IPS DF 19.7 (cell line): Measurements from ENCODE around the gene UBXN11.
"Not testable (repeated sequence)": the region's sequence is repeated elsewhere in the genome, so short reads cannot be mapped to it uniquely, and the experiment has no call there.

Source experiments
- DNase-seq: peaks from one replicate; pipeline ENCODE4 v3.0.0-alpha.2; 2013; ENCODE audit warnings: low read depth, low spot score

The UBXN11 gene

DNA sequence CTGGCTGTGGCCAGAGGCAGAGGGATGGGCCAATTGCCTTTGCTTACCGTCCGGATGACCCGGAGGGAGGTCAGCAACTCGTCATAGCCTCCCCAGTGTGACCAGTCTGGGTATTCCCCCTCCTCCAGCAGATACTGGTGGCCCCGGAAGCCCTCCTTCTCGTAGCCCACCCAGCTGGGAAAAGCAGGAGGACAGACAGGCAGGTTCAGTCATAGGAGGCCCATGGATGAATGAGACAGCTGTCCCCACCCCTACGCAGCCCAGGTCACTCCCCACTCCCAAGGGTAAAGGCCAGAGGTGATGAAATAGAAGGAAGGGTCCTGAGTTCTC lies 30.7 kb upstream of the UBXN11 start:
- no peak for DNase-seq

DNA sequence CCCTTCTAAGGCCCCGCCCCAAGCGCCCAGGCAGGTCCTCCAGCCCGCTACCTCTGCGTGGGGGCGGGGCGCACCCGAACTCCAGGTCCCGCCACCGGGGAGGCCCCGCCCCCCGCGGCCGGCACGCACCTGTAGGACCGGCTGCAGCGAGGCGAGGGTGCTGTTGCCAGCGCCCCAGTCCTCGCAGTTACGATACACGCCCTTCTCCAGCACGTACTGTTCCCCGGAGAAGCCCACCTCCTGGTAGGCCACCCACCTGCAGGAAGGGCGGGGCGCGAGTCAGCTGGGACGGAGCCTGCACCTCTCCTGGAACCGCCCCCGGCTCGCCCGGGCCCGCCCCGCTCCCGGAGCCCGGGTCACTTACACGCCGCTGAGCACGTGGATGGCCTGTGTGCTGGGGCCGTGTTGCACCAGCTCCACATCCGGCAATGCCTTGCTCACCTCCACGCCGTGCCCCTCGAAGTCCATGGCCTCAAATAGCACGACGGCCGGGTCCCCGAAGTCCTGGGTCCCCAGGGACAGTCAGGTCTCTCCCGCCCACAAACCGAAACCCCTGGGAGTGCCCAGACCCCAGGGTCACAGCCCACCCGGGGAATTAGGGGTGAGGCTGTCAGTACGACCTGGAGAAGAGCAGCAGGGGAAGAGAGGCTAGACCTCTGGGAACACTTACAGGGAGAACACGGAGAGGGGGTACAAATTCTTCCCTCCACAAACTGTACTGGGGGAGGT lies 30.2 kb upstream of the UBXN11 start:
- no peak for DNase-seq

DNA sequence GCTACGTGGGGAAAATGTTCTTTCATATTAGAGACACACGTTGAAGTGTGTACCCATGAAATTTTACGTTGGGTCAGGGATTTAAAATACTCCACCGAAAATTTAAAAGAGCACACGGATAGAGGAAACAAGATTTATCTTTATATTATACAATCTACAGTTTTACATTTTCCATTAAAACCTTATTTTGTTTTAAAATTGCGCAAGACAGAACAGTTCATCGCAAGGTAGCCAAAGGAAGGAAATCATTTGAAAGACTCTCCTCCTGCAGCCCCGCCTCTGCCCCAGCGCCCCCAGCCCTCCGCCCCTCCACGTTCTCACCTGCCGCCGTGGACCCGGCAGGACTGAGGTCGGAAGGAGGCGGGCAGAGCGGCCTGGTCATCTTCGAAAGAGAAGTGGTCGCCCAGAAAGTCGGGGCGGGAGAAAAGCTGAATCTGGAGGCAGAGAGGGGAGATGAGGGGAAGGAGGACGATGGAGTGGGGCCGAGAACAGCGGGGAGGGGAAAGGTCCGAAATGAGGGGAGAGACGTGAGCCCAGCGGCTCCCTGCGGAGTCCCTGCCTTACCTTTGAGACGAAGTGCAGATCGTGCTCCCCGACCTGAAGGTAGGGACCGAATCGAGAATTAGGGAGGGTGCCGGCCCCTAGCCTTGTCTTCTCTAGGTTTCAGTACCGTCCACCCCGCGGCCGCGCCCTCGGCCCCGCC lies 29.5 kb upstream of the UBXN11 start:
- no peak for DNase-seq

DNA sequence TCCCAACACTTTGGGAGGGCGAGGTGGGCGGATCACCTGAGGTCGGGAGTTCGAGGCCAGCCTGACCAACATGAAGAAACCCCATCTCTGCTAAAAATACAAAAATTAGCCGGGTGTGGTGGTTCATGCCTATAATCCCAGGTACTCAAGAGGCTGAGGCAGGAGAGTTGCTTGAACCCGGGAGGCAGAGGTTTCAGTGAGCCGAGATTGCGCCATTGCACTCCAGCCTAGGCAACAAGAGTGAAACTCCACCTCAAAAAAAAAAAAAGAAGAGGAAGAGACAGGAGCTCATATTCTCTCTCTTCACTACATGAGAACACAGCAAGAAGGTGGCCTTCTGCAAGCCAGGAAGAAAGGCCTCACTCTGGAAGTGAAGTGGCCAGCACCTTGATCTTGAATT lies 26.9 kb upstream of the UBXN11 start:
- DNase-seq, result not testable (repeated sequence)

DNA sequence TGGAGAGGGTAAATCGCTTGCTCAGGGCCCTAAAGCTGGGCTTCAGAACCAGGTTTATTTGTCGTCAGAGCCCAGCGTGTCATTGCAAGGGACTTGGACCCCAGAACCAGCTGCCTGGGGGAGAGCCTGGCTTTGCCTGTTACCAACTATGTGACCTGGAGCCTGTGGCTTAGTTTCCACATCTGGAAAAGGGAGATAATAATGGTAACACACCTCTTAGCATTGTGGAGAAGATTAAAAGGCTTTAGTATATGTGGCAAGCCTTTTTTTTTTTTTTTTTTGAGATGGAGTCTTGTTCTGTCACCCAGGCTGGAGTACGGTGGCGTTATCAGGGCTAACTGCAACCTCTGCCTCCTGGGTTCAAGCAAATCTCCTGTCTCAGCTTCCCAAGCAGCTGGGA lies 23.8 kb upstream of the UBXN11 start:
- DNase-seq, result no peak

DNA sequence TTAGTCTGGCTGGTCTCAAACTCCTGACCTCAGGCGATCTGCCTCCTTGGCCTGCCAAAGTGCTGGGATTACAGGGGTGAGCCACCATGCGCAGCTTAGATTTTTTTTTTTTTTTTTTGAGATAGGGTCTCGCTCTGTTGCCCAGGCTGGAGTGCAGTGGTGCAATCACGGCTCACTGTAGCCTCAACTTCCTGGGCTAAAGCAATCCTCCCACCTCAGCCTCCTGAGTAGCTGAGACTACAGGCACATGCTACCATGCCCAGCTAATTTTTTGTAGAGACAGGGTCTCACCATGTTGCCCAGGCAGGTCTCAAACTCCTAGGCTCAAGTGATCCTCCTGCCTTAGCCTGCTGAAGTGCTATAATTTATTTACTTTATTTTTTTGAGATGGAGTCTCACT lies 22.9 kb upstream of the UBXN11 start:
- not testable (repeated sequence) for DNase-seq

DNA sequence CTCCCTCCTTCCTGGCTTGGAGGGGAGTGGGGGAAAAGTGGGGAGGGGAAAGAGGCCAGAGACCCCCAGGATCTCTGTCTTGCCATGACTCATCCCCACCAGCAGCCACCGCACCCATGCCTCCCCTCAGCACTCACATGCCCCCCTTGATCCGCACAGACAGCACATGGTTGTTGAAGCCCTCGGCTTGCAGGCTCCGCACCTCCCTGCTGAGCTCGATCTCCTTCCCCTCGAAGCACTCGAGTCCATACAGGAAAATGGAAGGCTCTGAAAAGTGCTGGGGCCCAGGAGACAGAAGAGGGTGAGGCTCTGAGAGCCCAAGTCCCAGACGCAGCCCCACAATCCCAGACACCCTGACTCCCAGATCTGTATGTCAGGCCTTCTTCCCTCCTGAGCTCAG lies 22.2 kb upstream of the UBXN11 start:
- DNase-seq, result no peak

DNA sequence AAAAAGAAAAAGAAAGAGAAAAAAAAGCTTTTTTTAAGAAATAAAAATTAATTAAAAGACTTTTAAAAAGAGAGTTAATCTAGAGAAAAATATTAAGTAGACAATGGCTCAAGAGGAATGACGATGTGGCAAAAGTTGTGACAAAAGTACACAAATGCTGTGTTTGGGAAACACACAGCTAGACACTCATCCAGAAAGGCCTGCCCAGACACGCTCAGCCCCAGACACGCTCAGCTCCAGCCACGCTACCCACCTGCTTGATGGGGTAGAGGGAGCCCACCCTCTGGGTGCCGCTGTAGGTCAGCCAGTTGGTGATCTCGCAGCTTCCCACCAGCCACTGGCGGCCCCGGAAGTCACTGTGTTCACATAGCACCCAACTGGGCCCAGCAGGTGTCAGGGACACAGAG lies 21.5 kb upstream of the UBXN11 start:
- no peak for DNase-seq

DNA sequence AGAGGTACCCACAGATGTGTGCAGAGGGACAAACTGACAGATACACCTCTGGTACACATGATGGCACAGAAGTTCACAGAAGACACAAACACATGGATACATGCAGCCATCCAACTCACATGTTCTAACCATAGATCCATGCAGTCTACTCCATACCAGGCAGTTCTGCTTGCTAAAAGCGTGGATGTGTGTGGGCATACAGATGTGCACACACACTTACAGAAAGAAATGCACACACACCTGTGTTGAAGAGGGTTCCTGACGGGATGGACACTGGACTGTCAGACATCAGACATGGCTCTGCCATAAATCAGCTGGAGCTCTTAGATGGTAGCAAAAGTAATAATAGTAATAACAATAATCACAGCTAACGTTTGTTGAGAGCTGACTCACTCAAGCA lies 18.1 kb upstream of the UBXN11 start:
- DNase-seq, result no peak

DNA sequence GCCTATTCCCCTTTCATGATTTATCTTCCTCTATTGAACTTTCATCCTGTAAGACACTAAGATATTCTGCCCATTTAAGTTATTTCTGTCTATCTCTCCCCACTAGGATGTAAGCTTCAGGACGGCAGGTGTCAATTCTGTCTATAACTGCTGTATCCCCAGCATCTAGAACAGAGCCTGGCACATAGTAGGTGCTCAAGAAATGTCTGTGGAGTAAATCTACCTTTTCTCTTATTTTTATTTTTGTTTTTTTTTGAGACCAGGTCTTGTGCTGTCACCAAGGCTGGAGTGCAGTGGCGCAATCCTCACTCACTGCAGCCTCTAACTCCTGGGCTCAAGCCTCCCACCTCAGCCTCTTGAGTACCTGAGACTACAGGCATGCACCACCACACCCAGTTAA lies 16.9 kb upstream of the UBXN11 start:
- no peak for DNase-seq

DNA sequence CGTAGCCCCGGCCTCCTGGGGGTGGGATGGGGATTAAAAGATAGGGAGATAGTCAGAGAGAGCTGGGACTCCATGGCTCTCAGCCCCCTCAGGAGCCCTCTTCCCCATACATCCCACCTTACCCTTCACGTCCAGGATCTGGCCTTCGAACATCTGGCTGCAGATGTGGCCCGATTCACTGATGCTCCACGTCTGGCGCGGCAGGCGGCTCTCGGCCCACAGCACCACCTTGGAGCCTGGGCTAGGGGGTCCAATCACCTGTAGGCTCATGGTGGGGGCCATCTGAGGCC lies 15.6 kb upstream of the UBXN11 start:
- no peak for DNase-seq

DNA sequence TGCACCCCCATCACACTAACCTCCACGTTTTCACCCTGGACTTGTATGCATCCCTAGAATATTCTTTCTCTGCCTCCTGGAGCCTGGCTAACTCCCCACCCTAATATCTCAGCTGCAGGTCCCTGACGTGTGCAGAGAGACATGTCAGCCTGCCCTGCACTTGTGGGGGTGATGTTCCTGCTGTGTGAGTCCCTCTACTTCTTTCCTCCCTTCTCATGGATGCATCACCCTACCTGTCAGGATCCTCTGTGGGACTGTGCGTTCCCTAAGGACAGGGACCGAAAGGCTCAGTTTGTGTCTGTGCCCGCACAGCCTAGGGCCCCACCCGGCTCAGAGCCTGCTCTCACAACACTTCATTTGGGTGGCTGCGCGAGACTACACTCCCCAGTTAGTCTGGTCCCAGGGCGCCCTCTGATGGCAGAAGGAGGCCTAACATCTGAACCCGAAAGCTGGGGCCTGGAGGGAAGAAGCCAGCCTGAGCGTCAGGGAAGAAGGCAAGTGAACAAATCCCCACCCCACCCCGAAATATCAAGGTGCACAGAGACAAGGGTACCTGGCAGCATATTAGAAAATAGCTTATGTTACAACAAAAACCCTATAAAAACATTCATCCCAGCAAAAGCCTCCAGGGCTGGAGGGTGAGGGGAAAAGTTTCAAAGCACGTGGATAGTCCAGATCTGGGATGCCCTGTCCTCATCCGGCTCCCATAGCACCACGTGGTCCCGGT lies 15.0 kb upstream of the UBXN11 start:
- DNase-seq, result peak; percentile 47

DNA sequence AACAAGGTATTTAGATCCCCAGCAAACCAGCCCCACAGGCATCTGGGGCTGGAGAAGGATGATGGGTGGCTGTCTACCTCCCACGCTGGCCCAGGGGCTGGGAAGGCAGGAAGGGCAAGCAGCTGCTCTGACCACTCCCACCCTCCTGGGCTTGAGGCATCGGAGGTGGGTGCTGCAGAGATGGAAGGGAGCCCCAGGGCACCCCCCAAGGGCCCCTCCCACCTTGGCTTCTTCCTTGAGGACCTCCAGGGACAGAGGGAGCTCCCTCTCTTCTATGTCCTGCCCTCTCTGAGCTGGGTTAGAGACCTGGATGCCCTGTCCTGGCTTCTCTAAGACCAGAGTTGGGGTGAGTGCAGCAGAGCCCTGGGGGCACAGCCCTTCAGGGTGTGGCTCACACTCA lies 14.5 kb upstream of the UBXN11 start:
- no peak for DNase-seq

DNA sequence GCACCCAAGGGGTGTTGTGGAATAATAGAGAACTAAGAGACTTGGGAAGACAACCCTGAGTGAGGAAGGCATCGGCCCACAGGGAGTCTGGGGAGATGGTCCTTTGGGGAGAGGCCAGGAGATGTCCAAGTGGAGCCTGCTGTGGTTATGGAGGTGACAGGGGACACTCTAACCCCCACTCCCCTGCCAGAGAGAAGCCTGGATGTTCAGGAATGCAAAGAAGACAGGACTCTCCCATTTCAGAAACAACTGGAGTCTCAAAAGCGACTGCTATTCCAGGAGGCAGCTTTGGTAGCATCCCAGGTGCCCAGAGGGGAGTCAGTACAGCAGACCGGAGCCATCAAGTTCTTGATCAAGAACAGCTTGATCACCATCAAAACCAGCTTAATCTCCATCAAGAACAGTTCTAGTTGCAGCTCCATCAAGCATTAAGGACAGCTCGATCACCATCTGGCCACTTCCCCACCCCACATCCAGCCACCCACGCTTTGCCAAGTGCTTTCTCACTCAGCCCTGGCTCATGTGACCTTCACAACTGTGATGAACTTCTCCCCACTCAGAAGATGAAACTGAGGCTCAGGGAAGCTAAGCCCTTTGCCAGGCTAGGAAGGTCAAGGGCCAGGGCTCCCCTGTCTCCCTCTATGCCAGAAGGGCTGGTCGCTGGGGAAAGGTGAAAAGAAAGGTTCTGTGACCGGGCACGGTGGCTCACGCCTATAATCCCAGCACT lies 12.1 kb upstream of the UBXN11 start:
- DNase-seq, result no peak

DNA sequence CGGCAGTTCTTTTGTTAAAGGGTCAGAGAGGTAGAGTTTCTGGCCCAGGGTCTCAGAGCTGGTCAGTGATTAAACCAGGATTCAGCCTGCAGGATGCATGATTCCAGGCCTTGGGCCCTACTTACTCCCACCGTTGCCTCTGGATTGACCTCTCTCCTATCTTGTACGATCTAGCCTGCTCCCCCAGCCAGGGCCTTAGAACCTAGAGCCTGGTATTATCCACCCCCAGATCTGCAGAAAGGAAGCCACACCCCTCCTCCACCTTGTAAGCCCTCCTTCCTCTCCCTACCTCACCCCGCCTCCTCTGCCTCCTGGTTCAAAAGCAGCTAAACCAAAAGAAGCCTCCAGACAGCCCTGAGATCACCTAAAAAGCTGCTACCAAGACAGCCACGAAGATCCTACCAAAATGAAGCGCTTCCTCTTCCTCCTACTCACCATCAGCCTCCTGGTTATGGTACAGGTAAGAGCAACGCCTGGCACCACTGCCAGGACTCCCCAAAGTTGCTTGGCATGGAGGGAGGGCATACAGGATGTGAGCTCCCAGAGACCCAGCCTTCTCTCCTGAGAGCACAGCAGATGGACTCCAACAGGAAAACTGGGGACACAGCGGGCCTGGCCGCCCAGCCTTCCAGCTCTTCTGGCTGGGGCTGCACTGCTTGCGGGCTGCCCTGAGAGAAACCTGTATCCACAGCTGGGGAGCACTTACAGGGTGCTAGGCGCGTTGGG lies 11.3 kb upstream of the UBXN11 start, which contains the start of gene CD52:
Gene CD52, plus strand, starts transcription at position 347 of the 726 bp plus-strand sequence. Its CDS starts 60 bp downstream, at position 407.
- no peak for DNase-seq

DNA sequence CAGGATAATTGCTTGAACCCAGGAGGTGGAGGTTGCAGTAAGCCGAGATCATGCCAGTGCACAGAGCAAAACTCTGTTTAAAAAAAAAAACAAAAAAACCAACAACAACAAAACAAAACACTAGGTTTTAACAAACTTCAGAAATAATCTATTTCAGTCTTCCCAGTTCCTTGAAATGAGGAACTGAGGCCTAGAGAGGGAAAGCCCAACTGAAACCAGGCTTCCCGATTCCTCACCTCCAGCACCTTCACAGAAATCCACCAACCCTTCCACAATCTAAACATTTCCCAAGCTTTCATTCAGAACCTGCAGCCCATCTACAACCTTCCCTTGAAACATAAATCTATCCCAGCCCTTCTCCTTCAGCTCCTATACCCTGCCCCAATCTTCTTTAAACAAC lies 10.7 kb upstream of the UBXN11 start:
- DNase-seq, result no peak

DNA sequence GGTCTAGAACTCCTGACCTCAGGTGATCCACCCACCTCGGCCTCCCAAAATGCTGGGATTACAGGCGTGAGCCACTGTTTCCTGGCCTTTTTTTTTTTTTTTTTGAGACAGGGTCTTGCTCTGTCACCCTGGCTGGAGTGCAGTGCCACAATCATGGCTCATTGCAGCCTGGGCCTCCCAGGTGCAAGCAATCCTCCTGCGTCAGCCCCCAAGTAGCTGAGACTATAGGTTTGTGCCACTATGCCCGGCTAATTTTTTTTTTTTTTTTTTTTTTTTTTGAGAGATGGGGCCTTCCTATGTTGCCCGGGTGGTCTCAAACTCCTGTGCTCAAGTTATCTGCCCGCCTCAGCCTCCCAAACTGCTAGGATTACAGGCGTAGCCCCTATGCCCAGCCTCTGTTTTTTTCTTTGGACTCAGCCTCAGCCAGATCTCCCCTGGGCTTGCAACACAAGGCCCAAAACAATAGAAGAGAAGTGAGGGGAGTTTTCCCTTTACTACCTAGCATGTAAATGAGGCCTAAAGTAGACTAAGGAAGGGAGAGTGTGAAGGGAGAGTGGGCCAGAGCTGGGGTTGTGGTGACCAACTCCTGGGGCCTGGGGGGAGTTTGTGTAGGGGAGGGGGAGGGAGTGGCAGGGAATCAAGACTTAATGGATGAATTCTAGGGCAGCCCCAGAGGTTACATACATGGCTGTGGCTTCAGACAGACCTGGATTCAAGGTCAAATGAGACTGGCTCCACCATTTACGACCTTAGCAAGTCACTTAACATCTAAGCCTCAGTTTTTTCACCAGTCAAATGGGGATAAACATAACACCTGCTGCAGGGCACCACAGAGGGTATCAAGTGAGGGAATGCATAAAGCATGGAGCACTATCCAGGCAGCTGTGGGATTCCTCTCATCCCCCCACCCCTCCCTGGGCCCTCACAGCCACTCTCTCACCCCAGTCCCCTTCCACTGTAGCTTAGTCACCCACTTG lies 9.7 kb upstream of the UBXN11 start:
- no peak for DNase-seq

DNA sequence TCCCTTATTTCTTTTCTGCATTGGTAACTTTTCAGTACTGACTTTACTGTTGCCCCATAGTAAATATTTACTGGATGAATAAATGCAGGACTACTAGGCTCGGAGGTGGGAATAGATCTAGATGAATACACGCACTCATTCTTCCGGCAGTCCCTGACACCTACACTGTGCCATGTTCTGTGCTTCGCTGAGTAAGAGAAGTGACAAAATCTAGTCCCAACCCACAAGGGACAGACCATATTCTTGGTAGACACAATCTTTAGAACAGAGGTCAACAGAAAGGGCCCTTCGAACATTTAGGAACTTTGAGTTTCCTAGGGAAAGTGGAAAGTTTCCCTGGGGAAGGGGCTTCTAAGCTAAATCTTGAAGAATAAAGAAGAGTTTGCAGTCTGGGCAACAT lies 8.1 kb upstream of the UBXN11 start:
- DNase-seq, result no peak

DNA sequence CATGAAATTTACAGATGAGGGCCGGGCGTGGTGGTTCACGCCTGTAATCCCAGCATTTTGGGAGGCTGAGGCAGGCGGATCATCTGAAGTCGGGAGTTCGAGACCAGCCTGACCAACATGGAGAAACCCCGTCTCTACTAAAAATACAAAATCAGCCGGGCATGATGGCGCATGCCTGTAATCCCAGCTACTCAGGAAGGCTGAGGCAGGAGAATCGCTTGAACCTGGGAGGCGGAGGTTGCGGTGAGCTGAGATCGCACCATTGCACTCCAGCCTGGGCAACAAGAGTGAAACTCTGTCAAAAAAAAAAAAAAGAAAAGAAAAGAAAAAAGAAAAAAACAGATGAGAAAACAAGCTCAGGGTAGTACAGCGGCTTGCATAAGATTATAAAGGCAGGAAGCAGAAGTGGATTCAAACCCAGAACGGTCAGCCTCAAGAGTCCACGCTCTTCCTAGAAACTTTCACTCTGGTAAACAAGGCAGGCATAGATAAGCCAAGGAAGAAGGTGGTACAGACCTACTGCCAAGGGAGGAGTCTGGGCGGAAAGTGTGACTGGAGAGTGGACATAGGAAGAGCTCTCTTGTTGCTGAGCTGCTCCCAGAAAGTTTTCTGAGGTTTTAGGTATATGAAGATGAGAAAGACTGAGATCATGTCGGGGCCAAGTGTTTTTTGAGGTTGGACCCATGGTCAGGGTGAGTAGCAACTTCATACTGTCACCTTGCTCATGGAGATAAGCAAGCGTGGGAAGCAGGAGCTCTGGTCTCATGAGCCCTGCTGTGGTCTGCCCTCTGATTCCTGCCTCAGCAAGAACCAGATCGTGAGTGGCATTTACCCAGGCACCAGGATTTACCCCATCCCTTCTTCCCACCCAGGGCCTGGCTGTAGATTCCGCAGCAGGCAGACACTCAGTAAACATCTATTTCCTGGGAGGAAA lies 1.8 kb upstream of the UBXN11 start:
- not testable (repeated sequence) for DNase-seq
